ENCODE data around the gene GLI3.

The GLI3 gene

DNA sequence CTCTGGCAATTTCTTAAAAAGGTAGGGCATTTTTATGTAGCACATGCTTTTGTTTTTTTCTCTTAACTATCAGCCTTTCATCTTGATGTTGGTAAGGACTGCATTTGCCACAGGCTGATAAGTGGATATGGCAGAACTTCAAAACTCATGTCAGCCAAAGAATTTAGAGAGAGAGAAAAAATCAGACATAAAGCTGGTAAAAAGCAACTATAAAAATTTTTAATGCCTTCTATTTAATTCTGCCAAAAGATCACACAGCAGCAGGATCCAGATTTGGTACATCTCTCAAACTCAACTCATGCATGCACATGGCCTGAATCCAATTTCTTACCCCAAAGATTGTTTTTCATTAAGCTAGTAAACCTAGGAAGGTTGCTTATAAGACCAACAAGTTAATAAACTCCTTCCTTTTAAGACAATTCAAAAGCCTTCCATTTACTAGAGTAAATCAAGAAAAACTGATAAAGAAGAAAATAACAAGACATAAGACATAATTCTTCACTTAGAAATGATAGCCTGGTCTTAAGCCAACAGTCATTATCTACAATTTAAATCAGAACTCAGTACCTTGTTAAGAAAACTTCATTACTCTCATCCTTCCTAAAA, 69.3 kb downstream of the GLI3 start:
- no peak for DNase-seq

DNA sequence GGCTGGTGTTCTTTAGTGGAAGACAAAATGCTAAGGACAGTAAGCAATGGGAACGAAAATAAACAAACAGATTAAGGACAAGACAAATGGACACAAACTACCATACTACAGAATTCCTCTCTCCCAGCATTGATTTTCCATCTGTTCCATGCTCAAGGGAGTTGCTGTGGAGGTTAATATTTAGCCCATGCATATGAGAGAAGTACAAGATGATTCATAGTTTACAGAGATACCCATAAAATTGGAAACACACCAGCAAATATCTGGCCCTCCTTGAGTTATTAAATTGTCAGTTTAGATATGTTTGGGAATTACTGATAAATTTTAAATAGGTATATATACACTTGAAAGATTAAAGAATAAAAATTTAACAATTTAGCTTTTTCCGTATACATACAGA, 69.8 kb downstream of the GLI3 start:
- no peak for DNase-seq

DNA sequence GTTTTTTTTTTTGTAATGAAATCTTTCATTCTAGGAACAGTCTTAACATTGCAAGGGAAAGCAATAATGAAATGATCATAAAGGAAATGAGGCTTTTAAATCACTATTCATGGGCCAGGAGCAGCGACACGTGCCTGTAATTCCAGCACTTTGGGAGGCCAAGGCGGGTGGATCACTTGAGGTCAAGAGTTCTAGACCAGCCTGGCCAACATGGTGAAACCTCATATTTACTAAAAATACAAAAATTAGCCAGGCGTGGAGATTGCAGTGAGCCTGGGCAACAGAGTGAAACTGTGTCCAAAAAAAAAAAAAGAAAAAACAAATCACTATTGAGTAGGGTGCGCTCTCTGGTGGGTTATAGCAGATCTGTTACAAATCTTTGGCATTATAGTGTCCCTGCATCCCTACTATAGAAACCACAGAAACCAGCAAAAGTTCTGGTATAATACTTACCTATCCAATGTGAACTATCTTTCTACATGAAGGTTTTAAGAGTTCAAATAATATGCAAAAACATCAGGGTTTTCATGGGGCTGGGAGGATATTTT, 72.1 kb downstream of the GLI3 start:
- DNase-seq: no peak

DNA sequence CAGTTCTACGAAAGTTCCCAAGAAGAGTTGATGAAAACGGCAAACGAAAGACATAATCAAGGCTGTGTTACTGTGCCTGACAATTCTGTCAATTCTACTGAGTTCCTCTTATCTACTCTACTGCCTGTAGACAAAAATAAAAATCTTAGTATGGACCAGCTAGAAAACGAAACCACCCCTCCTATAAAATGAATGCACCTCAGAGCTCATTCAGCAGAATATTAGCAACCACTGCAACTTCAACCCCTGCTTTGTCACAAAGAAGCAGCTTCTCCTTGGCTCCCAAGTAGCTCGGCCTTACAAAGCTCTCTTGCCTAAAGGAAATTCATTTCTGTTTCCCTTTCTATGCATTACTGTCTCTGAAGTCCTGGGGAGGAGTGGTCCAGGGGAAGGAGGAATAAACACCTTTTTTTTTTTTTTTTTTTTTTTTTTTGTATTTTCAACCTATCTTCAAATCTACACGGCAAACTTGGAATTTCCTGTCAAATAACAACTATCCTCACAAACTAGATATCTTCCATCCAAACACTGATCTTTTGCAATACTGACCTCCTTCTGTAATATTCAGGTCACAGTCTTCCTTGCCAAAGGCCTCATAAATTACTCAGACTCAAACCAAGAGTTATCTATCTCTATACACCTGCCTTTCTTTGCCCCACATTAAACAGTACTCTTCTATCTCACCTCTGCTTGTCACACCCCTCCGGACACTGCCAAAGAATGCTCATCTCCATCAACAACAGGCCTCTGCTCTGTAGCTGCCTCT, 74.3 kb downstream of the GLI3 start:
- DNase-seq: no peak

DNA sequence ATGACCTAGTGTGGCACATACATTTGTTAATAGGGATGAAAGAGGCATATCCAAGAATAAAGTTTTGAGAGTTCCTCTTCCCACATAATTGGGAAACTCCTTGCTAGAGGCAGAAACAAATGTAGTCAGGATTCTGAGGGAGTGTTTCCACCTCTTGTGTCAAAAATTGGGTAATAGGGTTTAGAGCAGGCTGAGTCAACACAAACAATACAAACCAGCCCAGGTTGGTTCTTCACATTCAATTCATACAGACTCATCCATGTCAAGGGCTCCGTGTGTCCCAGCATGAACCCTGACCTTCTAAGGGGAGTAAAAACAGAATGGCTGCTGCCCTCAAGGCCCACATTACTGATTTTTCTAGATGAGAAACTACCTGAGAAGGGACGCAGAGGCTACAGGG, 75.3 kb downstream of the GLI3 start:
- DNase-seq: no peak

DNA sequence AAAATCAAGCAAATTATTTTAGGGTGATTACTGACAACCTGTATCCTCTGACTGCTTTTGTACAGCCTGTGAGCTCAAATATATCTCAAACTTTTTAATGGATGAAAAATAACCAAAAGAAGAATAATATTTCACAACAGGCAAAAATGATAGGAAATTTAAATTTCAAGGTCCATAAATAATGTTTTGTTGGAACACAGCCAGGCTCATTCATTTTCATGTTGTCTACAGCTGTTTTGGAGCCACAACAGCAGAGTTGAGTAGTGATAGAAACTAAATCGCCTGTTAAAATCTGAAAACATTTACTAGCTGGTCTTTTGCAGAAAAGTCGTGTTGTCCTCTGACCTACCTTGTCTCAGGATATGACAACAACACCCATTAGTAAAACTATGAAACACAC, 75.9 kb downstream of the GLI3 start:
- no peak for DNase-seq

DNA sequence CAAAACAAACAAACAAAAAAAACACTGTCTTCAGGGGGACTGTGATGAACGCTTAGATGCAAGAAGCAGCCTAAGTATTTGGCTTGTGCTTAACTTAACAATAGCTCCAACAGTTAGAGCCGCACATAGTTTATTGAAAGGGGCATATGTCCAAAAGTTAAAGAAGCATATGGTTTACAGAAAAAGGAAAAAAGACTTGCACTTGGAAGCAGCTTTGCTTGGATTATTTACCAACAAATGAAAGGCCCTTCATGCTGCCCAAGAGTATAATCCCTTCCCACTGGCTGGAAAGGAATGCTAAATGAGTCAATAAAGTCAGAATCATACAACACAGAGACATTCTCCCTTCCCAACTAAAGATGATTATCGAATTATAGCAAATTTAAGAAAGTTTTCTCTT, 77.9 kb downstream of the GLI3 start:
- DNase-seq: no peak

DNA sequence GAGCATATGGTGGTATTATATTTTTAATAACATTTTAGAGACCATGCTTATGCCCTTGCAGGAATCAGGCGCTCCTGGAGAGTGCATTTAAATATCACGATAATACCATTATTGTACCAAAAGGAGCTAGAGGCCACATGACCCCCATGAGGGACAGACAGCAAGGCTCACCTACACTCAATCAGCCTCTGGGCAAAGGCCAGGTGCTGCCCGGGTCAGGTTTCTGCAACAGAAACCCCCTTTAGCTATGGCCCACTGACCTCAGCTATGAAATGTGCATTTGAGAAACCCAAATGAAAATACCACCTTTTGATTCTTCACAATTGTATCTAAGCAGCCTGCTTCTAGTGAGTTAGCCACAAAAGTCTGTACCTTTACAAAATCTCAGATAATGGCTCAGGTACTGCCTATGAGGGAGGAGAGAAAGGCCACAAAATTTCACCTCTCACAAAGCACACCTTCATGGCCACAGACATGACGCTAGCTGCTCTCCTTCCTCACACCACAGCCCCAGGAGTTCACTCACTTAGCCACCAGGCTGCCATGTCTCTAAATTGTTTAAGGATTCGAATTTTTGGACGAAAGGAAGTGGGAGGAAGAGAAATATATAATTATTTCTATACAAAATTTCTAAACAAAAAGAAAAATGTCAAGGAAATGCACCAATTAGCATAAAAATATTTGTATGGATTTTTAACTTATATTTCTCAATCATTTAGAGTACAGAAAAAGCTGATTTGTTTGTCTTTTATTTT, 79.9 kb downstream of the GLI3 start:
- DNase-seq: no peak

DNA sequence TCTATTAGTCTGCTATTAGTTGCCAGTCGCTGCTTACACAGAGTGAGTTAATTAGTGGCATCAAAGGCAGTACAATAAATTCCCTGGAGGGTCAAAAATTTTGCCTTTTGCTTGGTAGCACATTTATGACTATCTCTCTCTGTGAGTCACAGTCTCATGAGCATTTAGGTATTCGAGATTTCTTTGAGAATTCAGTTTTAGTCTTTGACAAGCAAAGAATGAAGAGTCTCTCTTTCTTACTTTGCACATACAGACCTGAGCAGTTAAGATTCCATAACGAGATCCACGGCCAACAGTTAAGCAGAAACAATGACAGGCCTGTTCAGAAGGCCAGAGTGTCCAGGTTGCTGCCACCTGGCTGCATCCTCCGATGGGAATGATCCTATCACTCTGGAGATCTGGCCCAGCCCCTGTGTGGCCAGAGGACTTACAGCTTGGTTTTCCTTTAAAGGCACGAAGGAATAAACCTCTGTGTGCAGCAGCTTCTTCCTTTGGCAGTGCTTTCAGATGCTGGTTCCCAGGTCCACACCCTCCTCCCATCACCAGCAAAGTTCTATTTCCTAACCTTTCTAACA, 80.6 kb downstream of the GLI3 start:
- no peak for DNase-seq

DNA sequence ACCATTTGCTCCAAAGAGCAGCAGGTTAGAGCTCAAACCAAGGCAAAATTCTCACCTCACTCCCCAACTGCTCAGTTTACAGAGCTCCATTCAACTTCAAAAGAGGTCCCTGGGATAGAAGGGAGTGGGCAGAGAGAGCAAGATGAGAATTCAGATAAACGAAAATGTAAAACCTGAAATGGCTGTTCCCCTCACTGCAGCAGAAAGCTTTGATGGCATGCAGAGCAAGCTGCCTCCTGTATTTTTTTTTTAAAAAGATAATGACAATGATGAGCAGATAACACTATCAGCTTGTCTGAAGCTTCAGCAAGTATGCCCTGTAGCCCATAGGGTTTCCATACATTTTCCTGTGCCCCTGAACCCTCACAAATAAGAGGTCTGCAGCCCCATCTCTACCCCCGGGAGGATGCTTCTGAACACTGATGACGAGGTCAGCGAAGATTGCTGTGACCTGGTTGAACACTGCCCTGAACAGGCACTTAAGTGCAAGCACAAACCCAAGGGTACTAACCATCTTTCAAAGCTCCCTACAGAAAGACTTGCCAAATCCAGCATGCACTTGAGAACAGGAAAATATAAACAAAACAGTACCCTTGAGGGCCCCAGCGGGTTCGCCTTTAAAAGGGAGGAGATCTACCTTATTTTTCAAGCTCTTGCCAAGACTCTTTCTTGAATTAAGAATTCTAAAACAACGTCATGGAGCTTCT, 81.3 kb downstream of the GLI3 start:
- no peak for DNase-seq

DNA sequence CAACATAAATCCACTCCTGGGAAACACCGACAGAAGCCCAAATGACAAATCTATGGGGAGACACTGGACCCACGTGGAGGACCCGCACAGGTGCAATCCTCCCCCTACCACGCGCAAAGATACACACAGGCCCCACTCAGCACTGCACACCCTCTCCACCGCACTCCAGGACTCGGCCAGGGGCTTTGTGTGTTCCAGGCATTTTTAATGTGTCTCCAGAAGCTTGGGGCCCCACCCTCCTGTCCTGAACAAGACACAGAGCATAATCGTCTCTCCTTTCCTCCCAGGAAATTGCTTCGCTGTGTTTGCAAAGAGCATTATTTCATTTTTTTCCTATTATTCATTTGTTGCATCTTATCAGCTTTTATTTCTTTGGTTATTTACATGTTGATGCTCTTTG, 82.8 kb downstream of the GLI3 start:
- DNase-seq: no peak

DNA sequence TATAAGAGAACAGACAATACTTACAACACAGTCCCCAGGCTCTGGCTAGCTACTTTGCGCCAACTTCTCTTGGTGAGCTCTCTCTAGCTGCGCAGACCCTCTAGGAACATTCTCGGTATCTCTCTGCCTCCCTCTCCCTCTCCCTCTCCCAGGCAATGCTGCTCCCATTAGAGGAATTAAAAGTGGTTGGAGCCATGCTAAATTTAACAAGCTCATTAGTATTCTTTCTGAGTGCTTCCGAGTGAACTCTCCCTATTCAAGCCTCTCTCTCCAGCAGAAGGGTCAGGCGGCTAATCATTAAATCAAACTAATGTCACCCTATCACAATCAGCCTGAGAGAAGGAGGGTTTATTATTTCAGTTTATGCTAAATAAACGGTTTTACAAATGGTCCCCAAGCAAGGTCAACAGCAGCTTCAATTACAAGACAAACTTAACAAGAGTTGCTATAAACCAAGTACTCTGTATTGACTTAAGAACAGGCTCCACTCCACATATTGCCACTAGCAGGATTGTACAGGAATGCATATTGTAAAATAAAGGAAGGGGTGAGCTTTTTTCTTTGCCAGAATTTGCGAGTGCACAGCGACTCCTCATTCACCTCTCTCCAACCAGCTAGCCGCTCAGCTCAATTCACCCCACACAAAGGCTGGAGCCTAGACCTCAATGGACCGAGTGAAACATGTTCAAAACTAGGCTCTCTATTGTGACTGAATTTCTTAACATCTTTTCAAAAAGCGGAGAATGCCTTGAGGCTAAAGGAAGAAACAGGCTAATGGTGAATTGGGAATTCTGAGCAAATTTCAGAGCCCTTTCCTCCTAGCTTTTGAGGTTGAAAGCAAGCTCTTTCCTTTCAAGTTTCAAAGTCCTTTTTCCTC, 84.4 kb downstream of the GLI3 start:
- no peak for DNase-seq

DNA sequence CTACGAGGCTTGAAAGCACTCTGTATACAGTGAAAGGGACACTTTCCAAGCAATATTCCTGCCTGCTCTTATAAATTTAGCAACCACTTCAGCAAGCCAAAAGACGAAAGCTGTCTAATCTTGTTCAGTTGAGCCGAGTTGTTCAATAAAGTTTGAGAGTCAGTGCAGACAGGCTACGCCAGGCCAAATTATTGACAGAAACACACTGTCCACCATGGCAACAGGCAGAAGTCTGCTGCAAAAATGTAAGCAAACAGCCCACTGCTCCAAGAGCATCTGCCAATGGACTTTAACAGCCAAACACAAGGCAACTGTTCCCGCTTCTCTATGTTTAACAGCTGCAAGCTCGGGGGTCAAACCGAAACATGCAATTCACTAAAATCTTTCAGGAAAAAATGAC, 85.7 kb downstream of the GLI3 start:
- no peak for DNase-seq

DNA sequence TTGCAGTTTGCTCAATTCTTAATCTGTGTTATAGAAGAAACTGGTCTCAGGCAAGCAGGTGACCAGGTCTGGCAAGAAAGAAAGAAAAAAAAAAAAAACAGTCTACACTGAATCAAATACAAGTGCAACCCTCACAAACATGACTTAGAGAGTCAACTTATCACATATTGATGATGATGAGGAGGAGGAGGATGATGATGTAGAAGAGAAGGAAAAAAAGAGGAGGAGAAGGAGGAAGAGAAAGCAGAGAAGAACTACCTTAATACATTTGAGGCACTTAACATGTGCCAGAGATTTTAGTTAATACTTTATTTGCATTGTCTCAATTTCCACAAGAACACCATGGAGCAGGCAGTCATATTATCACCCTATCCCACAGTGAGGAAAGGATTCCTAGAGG, 91.5 kb downstream of the GLI3 start:
- DNase-seq: no peak

DNA sequence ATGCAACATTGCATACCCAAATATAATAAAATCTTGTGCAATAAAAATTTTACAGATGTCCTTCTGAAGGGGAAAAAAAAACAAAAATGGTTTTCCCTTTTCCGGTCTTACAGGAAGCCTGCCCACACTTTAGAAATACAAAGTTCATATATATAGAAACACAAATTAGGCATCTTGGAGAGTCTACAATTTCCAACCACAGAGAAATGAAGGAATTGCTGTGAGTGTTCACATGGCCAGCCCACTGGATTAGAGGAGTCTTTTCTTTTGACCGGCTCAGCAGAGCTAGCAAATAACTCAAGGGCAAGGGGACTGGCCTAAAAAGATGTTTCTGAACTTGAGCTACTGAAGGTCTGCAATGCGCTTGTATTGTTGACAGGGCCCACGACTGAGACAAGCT, 92.4 kb downstream of the GLI3 start:
- no peak for DNase-seq

DNA sequence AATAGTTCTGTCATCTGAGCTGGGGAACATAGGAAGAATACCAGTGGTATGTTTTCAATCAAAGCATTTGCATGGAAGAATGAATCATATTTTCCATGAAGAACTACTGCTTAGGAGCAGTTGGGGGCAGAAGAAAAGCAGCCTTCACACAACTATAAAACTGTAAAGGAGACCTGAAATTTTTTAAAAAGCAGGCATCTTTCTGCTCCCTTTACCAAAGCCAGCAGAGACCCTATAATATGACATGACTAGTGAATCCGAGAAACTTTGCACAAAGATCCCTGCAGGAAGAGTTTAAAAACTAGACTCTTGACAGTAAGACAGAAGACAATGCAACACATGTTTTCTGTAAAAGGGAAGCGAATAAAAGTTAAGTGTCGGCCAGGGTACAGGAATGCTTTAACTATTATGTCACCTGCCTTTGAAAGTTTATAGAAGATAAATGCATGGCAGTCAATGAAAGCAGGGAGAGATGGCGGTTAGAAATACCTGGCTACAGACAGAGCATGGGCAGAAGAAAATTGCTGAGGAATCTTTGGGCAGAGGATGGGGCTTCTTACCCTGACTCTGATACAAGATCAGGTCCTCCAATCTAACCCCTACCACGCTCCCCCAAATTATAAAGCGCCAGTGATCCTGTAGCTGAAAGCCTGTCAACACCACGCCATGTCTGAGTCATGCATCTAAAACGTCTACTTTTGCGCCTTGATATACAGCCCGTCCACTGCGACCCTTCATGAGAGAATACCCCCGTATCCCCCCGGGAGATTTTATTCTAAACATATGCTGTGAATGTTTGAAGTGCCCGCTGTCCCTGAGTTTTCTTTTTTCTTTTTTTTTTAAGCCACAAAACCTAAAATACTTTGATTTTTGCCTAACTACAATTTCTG, 93.1 kb downstream of the GLI3 start:
- DNase-seq: no peak

DNA sequence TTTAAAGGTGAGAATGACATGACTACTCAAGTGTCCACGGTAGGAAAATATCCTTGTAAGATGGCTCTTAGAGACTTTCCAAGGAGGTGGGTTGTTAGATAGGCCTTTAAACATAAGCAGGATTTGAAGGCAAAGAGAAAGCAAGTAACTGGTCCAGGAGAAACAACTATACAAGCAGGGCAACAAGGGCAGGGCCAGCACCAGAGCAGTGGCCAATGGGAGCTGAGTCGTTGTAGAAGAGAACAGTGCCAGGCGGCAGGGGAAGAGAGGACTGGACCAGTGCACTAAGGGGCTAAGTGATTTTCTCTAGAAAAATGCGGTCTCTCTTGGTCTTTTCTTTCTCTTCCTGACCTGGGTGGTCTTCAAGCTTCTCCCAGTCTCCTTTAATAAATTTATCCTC, 94.9 kb downstream of the GLI3 start:
- no peak for DNase-seq

DNA sequence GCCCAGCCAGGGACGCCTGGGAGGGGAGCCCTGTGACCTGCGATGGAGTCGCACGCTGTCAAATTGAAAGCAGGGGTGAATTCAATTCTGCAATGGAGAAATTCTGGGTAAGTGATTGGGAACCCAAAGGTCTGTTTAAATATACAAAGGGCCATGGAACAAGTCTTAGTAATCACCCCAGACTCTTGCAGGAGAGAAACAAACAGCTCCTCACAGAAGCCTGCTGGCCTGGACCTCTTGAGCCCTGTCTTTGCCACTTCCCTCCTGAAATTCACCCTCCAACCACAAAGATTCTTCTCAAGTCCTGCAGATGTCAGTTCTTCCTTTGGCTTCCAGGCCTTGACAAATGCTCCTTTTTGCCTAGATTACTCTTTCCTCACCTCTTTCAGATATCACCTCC, 97.3 kb downstream of the GLI3 start:
- DNase-seq: no peak

DNA sequence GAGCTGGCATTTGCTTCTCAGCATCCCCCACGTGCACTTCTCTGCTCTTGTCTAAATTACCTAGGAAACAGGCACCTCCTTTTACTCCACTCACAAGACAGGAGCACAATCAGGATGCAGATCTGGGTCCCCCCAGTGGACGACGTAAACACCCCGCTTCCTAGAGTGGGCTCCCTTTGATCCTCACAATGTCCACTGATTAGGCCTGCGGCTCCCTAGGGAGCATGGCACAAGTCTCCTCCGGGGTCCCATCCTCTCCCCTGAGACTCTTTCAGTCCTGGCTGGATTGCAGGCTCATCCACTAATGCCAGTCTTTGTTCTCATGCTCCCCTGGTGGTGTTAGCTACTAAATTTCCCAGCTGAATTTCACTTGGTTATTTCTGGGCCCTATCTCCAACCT, 98.3 kb downstream of the GLI3 start:
- no peak for DNase-seq

DNA sequence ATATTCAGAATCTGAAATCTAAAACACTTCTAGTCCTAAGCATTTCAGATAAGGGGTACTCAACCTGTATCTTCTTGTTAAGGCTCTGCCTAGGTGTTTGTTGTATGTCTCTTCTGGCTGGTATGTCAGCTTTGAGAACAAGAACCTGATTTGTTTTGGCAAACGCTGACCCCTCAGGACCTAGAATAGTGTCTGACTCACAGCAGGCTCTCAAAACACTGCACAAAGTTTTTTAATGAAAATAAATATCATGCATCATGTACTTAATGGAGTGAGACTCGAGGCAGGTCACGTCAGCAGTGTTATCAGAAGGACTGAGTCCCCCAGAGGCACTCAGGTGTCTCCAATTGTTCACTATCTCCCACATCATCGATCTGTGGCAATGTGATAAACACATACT, 99.1 kb downstream of the GLI3 start:
- no peak for DNase-seq

DNA sequence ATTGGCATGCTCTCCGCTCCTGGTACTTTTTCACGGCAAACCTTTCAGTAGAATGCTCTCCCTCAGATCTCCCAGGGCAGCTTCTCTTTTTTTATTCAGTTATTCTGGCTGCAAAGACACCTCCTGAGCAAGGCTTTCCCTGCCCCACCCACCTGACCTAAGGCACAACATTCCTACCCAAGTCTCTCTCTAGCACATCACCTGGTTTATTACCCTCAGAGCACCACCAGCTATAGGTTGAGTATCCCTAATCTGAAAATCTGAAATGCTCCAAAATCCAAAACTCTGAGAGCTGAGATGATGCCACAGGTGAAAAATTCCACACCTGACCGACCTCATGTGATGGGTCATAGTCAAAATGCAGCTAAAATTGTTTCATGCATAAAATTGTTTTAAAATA, 99.6 kb downstream of the GLI3 start:
- DNase-seq: no peak

Data from stimulated activated CD4-positive, alpha-beta T cell treated with anti-CD3 and anti-CD28 coated beads, Interleukin-4, amount 100 ng/mL, for 4 hours (primary cell).